Measurements from ENCODE around the gene RASGRF2. TPM values are rescaled to one million over a fixed set of nuclear protein-coding genes. Genes with fewer than 3 reads are reported as not detected.

The RASGRF2 gene
- total RNA-seq, 4 donors from 2014 or later, result 3.6 to 6.3 (median 4.8) TPM

DNA sequence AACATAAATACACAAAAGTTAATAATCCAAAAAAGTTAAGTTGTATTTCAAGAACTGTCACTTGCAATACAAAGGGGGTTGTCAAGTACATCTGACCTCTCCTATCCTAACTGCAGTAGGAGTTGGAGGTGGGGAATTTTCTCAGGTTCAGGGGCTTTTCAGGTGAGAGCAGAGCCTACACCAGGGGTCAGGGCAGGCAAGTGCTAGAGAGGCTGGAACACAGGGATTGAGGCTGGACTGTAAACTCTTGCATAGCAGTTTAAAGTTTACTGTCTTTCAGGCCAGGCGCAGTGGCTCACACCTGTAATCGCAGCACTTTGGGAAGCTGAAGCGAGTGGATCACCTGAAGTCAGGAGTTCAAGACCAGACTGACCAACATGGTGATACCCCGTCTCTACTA is 25.4 kb upstream of the RASGRF2 start:
- Histone ChIP-seq H3K4me1 (no peaks in the 10 kb centered on the region), H3K9me3 (no peaks in the 10 kb centered on the region), H3K27me3 (no peaks in the 10 kb centered on the region), H3K4me3 (no peak overlapping the region), H3K36me3 (no peaks in the 10 kb centered on the region), H3K27ac (no peak overlapping the region)
- intact Hi-C loops (cut with DNase I; ENCODE audit: low total_unique reads) (no loop called here), in situ Hi-C loops (cut with MboI; ENCODE audit: low sequenced_read_pairs in 4 of 4) (no loop called here)
- DNase-seq (no peak), ATAC-seq (no peak)
- TF ChIP-seq POLR2A (IDR thresholded peaks at IDR 0.05), result no peak
- TF ChIP-seq, protein P1, sequence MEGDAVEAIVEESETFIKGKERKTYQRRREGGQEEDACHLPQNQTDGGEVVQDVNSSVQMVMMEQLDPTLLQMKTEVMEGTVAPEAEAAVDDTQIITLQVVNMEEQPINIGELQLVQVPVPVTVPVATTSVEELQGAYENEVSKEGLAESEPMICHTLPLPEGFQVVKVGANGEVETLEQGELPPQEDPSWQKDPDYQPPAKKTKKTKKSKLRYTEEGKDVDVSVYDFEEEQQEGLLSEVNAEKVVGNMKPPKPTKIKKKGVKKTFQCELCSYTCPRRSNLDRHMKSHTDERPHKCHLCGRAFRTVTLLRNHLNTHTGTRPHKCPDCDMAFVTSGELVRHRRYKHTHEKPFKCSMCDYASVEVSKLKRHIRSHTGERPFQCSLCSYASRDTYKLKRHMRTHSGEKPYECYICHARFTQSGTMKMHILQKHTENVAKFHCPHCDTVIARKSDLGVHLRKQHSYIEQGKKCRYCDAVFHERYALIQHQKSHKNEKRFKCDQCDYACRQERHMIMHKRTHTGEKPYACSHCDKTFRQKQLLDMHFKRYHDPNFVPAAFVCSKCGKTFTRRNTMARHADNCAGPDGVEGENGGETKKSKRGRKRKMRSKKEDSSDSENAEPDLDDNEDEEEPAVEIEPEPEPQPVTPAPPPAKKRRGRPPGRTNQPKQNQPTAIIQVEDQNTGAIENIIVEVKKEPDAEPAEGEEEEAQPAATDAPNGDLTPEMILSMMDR (IDR thresholded peaks at IDR 0.05 in 4 of 5, conservative IDR thresholded peaks at IDR 0.05 in 1 of 5), result no peak

DNA sequence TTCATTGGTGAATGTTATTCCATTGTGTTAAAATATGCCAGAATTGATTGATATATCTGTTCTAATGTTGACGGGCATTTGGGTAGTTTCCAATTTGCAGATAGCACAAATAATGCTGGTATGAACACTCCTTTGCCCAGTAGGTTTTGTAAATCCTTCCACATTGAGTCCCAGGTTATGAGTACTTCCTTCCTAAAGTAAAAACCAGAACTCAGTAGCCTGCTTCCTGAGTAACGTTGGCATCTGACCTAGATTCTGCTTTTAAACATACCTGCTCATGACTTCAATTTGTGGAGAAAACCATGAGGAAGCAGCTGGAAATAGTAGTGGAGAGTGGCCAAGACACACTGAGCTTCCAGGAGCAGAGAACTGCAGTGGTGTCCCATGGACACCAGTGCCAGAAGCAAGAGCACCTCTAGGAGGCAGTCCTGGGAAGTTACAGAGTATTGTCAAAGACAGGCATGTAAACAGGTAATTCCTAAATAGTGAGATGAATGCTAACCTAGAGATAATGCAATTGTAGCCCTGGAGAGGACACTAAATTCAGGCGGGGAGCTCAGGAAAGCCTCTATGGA is 24.3 kb upstream of the RASGRF2 start:
- DNase-seq (no peak), ATAC-seq (no peak)
- Histone ChIP-seq H3K9me3 (no peaks in the 10 kb centered on the region), H3K27ac (no peak overlapping the region), H3K27me3 (no peaks in the 10 kb centered on the region), H3K4me1 (no peaks in the 10 kb centered on the region), H3K4me3 (no peak overlapping the region), H3K36me3 (no peaks in the 10 kb centered on the region)
- intact Hi-C loops (cut with DNase I; ENCODE audit: low total_unique reads) (no loop called here), in situ Hi-C loops (cut with MboI; ENCODE audit: low sequenced_read_pairs in 4 of 4) (no loop called here)
- TF ChIP-seq POLR2A (IDR thresholded peaks at IDR 0.05), result no peak
- TF ChIP-seq, protein P1 (IDR thresholded peaks at IDR 0.05 in 4 of 5, conservative IDR thresholded peaks at IDR 0.05 in 1 of 5), result no peak

DNA sequence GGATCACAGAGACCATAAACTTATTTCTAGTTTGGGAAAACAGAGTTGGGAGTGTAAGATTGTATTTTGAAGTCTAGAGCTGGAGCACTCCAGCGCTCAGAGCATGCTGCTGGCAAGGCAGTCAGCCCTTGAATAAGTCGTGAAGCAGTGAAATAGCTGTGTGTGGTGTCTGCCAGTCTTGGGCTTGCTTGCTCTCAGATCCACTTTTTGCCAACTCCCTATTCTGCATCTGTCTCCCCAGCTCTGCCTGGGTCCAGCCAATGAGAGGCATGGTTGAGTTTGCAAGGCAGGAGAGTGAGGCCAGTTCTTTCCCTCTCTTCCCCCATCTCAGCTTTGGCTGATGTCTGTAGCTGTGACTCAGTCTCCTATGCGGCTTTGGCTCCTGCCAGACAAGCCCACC is 23.3 kb upstream of the RASGRF2 start:
- intact Hi-C loops (cut with DNase I; ENCODE audit: low total_unique reads), result no loop called here
- DNase-seq (no peak), ATAC-seq (no peak)
- no peaks in the 10 kb centered on the region for H3K27me3 ChIP-seq
- TF ChIP-seq, protein P1 (IDR thresholded peaks at IDR 0.05 in 4 of 5, conservative IDR thresholded peaks at IDR 0.05 in 1 of 5), result no peak
- TF ChIP-seq POLR2A (IDR thresholded peaks at IDR 0.05), result no peak
- no peaks in the 10 kb centered on the region for H3K4me1 ChIP-seq
- no peaks in the 10 kb centered on the region for H3K9me3 ChIP-seq
- H3K27ac ChIP-seq, result no peak overlapping the region
- no peaks in the 10 kb centered on the region for H3K36me3 ChIP-seq
- no peak overlapping the region for H3K4me3 ChIP-seq
- in situ Hi-C loops (cut with MboI; ENCODE audit: low sequenced_read_pairs in 4 of 4), result no loop called here

DNA sequence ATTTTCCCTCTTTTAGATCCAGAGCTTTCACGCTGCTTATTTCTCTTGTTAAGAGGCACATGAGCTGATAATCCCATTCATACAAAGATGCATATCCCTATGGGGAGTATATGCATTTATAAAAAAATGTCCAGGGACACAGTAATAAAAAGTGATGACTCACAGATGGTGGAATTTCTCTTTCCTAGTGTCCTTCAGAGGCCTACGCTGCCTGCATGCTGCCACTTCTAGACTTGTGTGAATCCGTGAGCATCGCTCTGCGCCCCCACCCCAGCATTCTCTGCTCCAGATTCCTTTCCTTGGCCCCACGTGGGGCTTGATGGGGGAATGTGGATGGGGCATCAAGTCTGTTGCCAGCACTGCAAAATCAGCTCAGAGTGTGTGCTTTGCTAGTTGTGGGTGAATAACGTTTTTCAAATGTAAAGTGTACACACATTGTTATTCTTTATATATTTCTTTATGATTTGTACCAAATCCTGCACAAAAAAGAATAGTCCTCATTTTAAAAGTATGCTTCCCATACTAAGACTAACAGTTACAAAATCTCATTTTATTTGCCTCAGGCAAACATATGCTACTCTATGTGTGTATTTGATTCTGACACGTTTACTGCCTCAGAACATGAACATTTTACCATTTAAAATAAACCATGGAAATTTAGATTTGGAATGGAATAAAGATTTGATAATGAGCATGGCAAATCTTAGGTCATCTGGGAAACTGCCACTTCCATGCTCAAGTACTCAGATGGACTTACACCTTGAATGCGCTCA is 22.4 kb upstream of the RASGRF2 start:
- Histone ChIP-seq H3K27me3 (no peaks in the 10 kb centered on the region), H3K4me1 (no peaks in the 10 kb centered on the region), H3K4me3 (no peak overlapping the region), H3K27ac (no peak overlapping the region), H3K36me3 (no peaks in the 10 kb centered on the region), H3K9me3 (no peaks in the 10 kb centered on the region)
- ATAC-seq, result no peak
- TF ChIP-seq POLR2A (IDR thresholded peaks at IDR 0.05), result no peak
- TF ChIP-seq, protein P1 (IDR thresholded peaks at IDR 0.05 in 4 of 5, conservative IDR thresholded peaks at IDR 0.05 in 1 of 5), result no peak
- intact Hi-C loops (cut with DNase I; ENCODE audit: low total_unique reads), result no loop called here
- no peak for DNase-seq
- in situ Hi-C loops (cut with MboI; ENCODE audit: low sequenced_read_pairs in 4 of 4), result no loop called here
